HG03159 (cell line): ENCODE data around the gene LARGE1.

Experiments
- ATAC-seq: cut with Tn5 transposase; IDR thresholded peaks from one replicate; pipeline ENCODE4 v1.9.1; 2021; ENCODE audit warnings: mild to moderate bottlenecking, moderate library complexity; ENCODE audit not compliant: unreplicated experiment

LARGE1 gene

GRCh38 chr22:33296941-33297340 is 623.3 kb downstream of the LARGE1 start:
- ATAC-seq = no peak

GRCh38 chr22:33288078-33288477 is 632.2 kb downstream of the LARGE1 start:
- ATAC-seq = no peak

GRCh38 chr22:33275073-33275443 is 645.2 kb downstream of the LARGE1 start:
- no peak for ATAC-seq

- ATAC-seq = no peak
These were observed 645.8 kb downstream of the LARGE1 start for GRCh38 chr22:33274214-33275072.

GRCh38 chr22:33272871-33273270 is 647.4 kb downstream of the LARGE1 start:
- no peak for ATAC-seq

- peak; percentile 39 for ATAC-seq
These were observed 648.1 kb downstream of the LARGE1 start for GRCh38 chr22:33272180-33272579.

- peak; percentile 68 for ATAC-seq
These were observed 648.7 kb downstream of the LARGE1 start for GRCh38 chr22:33271390-33272161.

- no peak for ATAC-seq
These were observed 649.7 kb downstream of the LARGE1 start for GRCh38 chr22:33270596-33270995.

GRCh38 chr22:33261699-33262098 is 658.6 kb downstream of the LARGE1 start:
- no peak for ATAC-seq

GRCh38 chr22:33260498-33260897 is 659.8 kb downstream of the LARGE1 start:
- no peak for ATAC-seq

GRCh38 chr22:33255791-33256190 is 664.5 kb downstream of the LARGE1 start:
- ATAC-seq = no peak

- no peak for ATAC-seq
These were observed 671.3 kb downstream of the LARGE1 start for GRCh38 chr22:33248948-33249347.

GRCh38 chr22:33247758-33248157 is 672.5 kb downstream of the LARGE1 start:
- peak; percentile 72 for ATAC-seq

GRCh38 chr22:33242078-33242477 is 678.2 kb downstream of the LARGE1 start:
- no peak for ATAC-seq

GRCh38 chr22:33240888-33241475 is 679.3 kb downstream of the LARGE1 start:
- no peak for ATAC-seq

GRCh38 chr22:33232071-33232470 is 688.2 kb downstream of the LARGE1 start:
- ATAC-seq = no peak

GRCh38 chr22:33227791-33228190 is 692.5 kb downstream of the LARGE1 start:
- ATAC-seq = no peak

- ATAC-seq = no peak
These were observed 695.4 kb downstream of the LARGE1 start for GRCh38 chr22:33224841-33225240.
